Mucosa of gallbladder (tissue), 1 donor: ENCODE measurements around the gene SH3PXD2A. TPM values are rescaled to one million over a fixed set of nuclear protein-coding genes. Genes with fewer than 3 reads are reported as not detected.

Experiments used
- DNase-seq: peaks from one replicate; pipeline ENCODE4 v3.0.0-alpha.2; 2020; ENCODE audit warnings: low spot score
- total RNA-seq: library from RNA; stranded (reverse); gene quantifications from one replicate; pipeline ENCODE4 v1.2.1, GENCODE V29; 2021
- donor health status: DM: no; HTN: no; CAD: no.

Gene SH3PXD2A
- total RNA-seq, 1 donor from 2014 or later: 62.3 TPM

- DNase-seq: peak; percentile 81
Measured at GRCh38 chr10:103685880-103686669, 169.3 kb downstream of the SH3PXD2A start.

DNA sequence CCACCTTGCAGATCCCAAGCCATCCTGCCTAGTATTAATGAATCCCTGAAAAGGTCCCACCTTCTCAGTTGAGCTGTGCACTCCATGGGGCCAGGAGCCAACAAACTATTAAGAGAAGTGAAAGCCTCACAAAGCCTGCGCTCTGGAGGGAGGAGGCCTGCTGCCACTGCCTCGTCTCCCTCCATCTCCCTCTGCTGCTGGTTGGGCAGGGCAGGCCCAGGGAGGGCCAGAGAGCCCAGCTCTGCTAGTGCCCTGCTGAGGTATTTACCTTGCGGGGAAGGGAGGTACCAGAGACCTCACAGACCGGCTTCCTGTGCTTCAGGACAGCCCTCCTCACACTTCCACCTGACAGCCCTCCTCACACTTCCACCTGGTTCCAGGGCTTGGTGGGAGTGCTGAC lies 171.5 kb downstream of the SH3PXD2A start:
- DNase-seq: no peak

DNA sequence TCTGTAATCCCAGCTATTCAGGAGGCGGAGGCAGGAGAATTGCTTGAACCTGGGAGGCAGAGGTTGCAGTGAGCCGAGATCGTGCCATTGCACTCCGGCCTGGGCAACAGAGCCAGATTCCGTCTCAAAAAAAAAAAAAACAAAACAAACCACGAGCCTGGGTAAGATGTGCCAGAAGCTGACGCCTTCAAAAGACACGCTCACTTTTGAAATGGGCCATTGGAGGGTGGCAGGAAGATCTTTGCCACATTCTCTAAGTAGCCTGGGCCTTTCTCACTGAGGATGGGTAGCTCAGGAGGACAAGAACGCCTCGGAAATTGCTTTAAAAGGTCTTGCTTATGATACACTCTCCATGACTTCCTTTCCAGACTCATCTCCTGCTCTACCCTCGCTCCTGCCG lies 172.7 kb downstream of the SH3PXD2A start:
- DNase-seq: no peak

- DNase-seq: no peak
Measured at GRCh38 chr10:103681617-103682399, 173.6 kb downstream of the SH3PXD2A start.

DNA sequence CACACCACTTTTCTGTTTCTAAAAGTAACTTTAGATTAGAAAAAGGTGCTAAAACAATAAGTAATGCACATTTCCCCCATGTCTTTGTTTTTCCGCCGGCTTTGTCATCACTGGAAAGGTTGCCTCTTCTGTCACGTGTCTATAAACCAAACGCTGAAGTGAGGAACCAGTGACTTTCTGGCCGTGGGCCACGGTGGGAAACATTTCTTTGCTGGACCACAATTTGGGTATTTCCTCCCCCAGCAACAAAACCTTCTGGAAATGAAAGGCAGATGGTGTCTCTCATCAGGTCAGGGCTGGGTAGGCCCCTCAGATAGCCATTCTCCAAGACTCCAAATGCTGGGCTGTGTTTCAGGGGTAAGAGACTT lies 174.5 kb downstream of the SH3PXD2A start:
- no peak for DNase-seq

DNA sequence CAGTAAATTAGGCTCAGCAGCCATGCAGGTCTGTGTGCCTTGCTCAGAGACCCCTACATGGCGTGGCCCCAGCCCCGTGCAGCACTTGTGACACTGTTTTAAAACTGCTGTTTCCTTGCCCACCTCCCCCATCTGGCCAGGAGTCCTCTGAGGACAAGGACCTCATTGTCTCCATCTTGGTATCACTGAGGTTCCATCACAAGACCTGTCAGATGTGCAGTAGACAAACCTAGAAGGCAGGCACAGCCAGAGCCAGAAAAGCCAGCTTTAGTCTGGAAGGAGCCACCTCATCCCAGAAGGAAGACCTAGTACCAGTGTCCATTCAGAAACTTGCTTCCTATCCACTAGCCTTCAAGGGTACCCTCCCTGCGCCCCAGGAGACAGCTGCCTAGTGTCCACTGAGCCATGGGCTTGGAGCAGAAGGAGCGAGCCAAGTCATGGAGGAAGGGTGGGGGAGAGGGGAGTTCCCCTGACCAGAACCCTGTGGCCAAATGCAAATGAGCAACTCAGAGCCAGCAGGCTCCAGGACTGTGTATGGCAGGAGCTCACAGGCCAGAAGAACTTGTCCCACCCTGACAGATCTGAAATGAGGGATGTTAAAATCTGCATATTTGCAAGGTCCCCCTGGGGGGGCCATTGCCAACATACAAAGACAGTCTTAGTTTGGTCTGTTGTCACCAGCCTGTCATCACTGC lies 176.1 kb downstream of the SH3PXD2A start:
- DNase-seq: no peak

DNA sequence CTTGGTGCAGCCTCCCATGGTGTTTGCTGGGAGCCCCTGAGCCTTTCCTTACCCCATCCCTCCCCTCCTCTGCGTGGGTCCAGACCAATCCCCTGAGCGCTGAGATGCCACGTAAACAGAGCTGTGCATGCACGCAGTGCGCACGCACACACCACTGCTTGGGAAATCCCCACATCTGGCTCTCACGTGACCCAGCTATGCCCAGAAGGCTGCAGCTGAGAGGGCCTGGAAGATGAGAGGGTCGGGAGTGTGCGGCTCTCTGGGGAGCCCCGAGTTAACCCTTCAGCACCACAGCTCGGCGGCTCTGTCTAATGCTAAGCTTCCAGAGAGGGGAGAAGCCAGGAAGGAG lies 177.2 kb downstream of the SH3PXD2A start:
- peak; percentile 87 for DNase-seq

GRCh38 chr10:103677486-103678177 lies 177.7 kb downstream of the SH3PXD2A start:
- no peak for DNase-seq

GRCh38 chr10:103676851-103677417 lies 178.4 kb downstream of the SH3PXD2A start:
- peak; percentile 56 for DNase-seq

- DNase-seq: no peak
Measured at GRCh38 chr10:103676058-103676785, 179.2 kb downstream of the SH3PXD2A start.

GRCh38 chr10:103673606-103674005 lies 181.8 kb downstream of the SH3PXD2A start:
- DNase-seq: no peak

- no peak for DNase-seq
Measured at GRCh38 chr10:103672345-103672744, 183.0 kb downstream of the SH3PXD2A start.

- no peak for DNase-seq
Measured at GRCh38 chr10:103671126-103671895, 184.1 kb downstream of the SH3PXD2A start.

DNA sequence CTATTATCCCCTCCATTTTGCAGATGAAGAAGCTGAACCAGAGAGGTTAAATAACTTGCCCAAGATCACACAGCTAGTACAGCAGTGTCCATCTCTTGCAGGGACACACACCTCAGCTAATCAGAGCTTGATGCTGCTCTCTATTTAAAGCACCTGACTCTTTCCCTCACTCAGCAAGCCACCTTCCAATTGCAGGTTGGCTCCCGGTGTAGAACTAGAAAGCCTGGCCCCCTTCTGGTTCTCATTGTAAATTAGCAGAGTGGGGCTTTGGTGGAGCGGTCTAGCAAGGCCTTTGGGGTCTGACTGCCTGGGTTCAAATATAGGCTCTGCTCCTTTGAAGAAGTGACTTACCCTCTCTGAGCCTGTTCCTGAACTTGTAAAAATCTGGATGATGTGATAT lies 185.4 kb downstream of the SH3PXD2A start:
- DNase-seq: no peak

DNA sequence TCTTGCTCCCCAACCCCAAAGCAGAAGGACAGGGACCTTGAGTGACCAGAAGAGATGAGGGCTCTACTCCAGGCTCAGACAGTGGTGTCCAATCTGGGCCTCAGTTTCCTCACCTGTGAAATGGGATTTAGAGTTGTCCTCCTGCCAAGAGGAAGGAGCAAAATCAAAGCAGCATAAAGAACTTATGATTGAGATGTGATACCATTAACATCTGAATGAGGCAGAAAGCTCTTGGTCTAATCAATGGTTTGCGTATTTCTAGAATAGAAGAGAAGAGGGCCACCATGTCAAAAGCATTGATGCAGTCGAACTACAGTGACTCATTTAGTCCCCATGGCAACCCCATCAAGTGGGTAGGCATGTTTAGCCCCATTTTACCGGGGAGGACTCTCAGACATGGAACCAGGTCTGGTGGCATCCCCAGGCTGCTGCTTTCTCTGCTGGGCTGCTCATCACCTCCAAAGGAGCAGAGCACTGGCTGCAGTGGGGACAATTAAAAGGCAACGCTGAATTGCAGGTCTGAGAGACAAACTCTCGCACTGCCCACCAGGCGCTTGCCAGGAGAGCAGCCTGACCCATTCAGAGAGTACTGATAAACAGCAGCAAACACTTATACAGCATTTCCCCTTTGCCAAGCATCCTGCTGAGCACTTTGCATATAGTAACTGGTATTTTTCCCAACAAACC lies 186.0 kb downstream of the SH3PXD2A start:
- no peak for DNase-seq

DNA sequence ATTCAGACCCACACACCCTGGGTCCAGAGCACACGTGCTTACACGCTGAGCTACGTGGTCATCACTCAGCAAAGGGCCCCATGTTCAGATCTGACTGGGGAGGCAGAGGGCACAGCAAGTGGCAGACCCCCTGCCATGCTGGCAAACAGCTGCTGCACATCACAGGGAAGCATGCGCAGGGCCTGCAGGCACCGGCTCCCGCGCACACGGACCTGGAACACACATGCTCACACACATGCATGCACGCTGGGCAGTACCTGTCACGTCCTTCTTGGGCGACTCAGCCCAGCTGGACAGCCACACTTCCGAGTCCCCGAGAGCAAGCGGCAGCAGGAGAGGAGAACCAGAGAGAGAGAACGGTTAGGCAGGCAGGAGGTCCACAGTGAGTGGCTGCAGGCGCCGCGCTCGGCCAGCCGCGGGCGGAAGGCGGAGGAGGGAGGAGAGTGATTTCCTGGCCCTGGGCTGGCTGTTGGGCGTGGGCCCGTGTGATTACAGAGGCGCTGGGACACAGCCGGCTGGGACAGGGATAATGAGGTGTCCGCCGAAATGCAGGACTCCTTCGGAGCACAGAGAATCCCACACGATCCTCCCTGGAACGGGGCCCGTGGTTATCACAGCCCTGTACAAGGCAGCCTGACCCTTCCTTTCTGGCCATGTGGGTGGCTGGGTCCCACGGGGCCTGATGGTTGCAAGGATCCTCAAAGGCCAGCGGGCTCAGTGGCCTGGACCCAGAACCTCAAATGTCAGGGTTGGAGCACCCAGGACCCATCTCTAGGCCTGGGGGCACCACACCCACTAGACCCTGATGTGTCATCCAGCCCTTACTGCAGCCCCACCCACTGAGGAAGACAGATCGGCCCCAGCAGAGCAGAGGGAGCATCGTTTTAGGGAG lies 186.8 kb downstream of the SH3PXD2A start:
- peak; percentile 48 for DNase-seq

DNA sequence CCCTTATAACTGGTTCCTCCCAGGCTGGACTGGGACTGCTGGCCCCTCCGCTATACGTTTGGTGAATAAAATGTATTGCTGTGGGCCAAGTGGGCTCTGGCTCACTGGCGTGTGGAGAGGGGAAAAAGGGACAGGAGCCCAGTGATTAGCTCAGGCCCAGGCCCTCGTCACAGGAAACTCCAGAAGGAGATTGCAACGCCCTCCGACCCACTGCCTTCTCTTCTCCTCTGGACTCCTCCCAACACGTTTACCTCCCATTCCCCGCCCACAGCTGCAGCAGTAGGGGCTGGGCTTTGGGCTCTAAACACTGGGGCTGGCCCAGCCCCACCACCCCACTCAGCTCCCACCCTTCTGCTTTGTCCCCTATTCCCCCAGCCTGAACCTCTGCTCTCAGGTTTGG lies 188.0 kb downstream of the SH3PXD2A start:
- DNase-seq: no peak

GRCh38 chr10:103666762-103667150 lies 188.6 kb downstream of the SH3PXD2A start:
- no peak for DNase-seq
